Progenitor cell of endocrine pancreas (in vitro differentiated cells): ENCODE data around the gene THSD1. TPM values are rescaled to one million over a fixed set of nuclear protein-coding genes. Genes with fewer than 3 reads are reported as not detected.

Experiments
- DNase-seq: peaks from one replicate; pipeline ENCODE4 v3.0.0; 2021; ENCODE audit warnings: low spot score; ENCODE audit not compliant: unreplicated experiment
- H3K27ac Mint-ChIP-seq: 2 replicates; pipeline ENCODE4 v1.8.0; 2021; ENCODE audit warnings: mild to moderate bottlenecking, moderate library complexity, mixed read lengths
- H3K27me3 Mint-ChIP-seq: 2 replicates; pipeline ENCODE4 v1.8.0; 2021; ENCODE audit warnings: mixed read lengths
- H3K36me3 Mint-ChIP-seq: 2 replicates; pipeline ENCODE4 v1.8.0; 2022; ENCODE audit warnings: mixed read lengths; ENCODE audit not compliant: insufficient read depth
- H3K4me1 Mint-ChIP-seq: 2 replicates; pipeline ENCODE4 v1.8.0; 2021; ENCODE audit warnings: low read depth, mixed read lengths
- H3K4me3 Mint-ChIP-seq: 2 replicates; pipeline ENCODE4 v1.8.0; 2021; ENCODE audit warnings: low read depth, mild to moderate bottlenecking, moderate library complexity, mixed read lengths
- H3K9me3 Mint-ChIP-seq: 2 replicates; pipeline ENCODE4 v1.8.0; 2021; ENCODE audit warnings: low read depth, mixed read lengths
- CTCF ChIP-seq: fragments of 200-600 bp; sonication (generic); IDR thresholded peaks from one replicate; pipeline ENCODE4 v1.5.0; 2021; ENCODE audit warnings: antibody characterized with exemption, mild to moderate bottlenecking; ENCODE audit not compliant: unreplicated experiment
- total RNA-seq: library from RNA; stranded (reverse); gene quantifications from 2 replicates; pipeline ENCODE4 v1.2.1, GENCODE V29; 2021

THSD1 gene
- total RNA-seq, 1 donor from 2014 or later = 1.7 TPM

GRCh38 chr13:52421216-52421615 lies 15.2 kb upstream of the THSD1 start:
- Mint-ChIP-seq H3K4me3 (no peak overlapping the region), H3K27ac (no peak overlapping the region), H3K27me3 (no peaks in the 10 kb centered on the region), H3K36me3 (peaks cover 35% of the 10 kb centered on the region), H3K9me3 (no peaks in the 10 kb centered on the region), H3K4me1 (no peaks in the 10 kb centered on the region)
- no peak for DNase-seq
- no peak for TF ChIP-seq CTCF

GRCh38 chr13:52419080-52419479 lies 13.1 kb upstream of the THSD1 start:
- Mint-ChIP-seq H3K4me3 (no peak overlapping the region), H3K36me3 (peaks cover 29% of the 10 kb centered on the region), H3K27ac (no peak overlapping the region), H3K4me1 (no peaks in the 10 kb centered on the region), H3K27me3 (no peaks in the 10 kb centered on the region), H3K9me3 (no peaks in the 10 kb centered on the region)
- DNase-seq = no peak
- no peak for TF ChIP-seq CTCF

GRCh38 chr13:52414963-52415362 lies 9.0 kb upstream of the THSD1 start:
- no peaks in the 10 kb centered on the region for H3K9me3 Mint-ChIP-seq
- H3K27ac Mint-ChIP-seq = no peak overlapping the region
- no peak overlapping the region for H3K4me3 Mint-ChIP-seq
- no peaks in the 10 kb centered on the region for H3K27me3 Mint-ChIP-seq
- DNase-seq = no peak
- H3K36me3 Mint-ChIP-seq = peaks cover 17% of the 10 kb centered on the region
- H3K4me1 Mint-ChIP-seq = peaks cover 7% of the 10 kb centered on the region
- no peak for TF ChIP-seq CTCF

- Mint-ChIP-seq H3K4me1 (peaks cover 7% of the 10 kb centered on the region), H3K4me3 (no peak overlapping the region), H3K27ac (no peak overlapping the region), H3K9me3 (no peaks in the 10 kb centered on the region), H3K27me3 (no peaks in the 10 kb centered on the region), H3K36me3 (peaks cover 17% of the 10 kb centered on the region)
- no peak for DNase-seq
- no peak for TF ChIP-seq CTCF
Measured at GRCh38 chr13:52414051-52414450, 8.1 kb upstream of the THSD1 start.

- TF ChIP-seq CTCF = no peak
Measured at GRCh38 chr13:52412128-52412527, 6.2 kb upstream of the THSD1 start.

More at GRCh38 chr13:52412128-52412527, 6.2 kb upstream of the THSD1 start:
- Mint-ChIP-seq H3K4me1 (peaks cover 7% of the 10 kb centered on the region), H3K4me3 (no peak overlapping the region), H3K27me3 (peaks cover 6% of the 10 kb centered on the region), H3K27ac (peak overlapping the region; percentile 0), H3K9me3 (no peaks in the 10 kb centered on the region), H3K36me3 (peaks cover 15% of the 10 kb centered on the region)
- no peak for DNase-seq
